HepG2 (cell line): ENCODE data around the gene KRT24. TPM values are rescaled to one million over a fixed set of nuclear protein-coding genes. Genes with fewer than 3 reads are reported as not detected.

Source experiments
- ATAC-seq: fragments of 200-7000 bp; cut with Tn5 transposase; 3 replicates; pipeline ENCODE4 v1.9.1; 2020; ENCODE audit warnings: mild to moderate bottlenecking, moderate library complexity
- BruUV-seq: library from RNA; stranded (reverse); fragments of 400-500 nt; replicated peaks from 2 replicates; lab custom pipeline; 2021; lab: Mats Ljungman, UMichigan
- CTCF ChIA-PET: fragments of 300-600 bp; formaldehyde crosslinking; extraction: SDS; loops from one replicate; lab custom pipeline; 2021; ENCODE audit warnings: low total read pairs, inconsistent platforms, low intra/inter-chr PET ratio; lab: Yijun Ruan, JAX
- POLR2A ChIA-PET: fragments of 350-600 bp; sonication (Branson Sonifier 250); formaldehyde crosslinking; loops from one replicate; lab custom pipeline; 2020; ENCODE audit warnings: antibody characterized with exemption, inconsistent platforms; lab: Yijun Ruan, JAX
- DNase-seq: peaks from one replicate; pipeline ENCODE4 v3.0.0-alpha.2; 2015; ENCODE audit warnings: low spot score
- FAIRE-seq: peaks from 3 replicates; lab custom pipeline; 2011; peaks lifted over from hg19 to GRCh38; lab: Jason Lieb, UNC
- H2AFZ ChIP-seq: one replicate; pipeline ENCODE4 v1.6.1; 2011; ENCODE audit warnings: low read length, inconsistent platforms
- H3K27ac ChIP-seq: fragments of 300-600 bp; 3 replicates; pipeline ENCODE4 v1.8.0; 2011; ENCODE audit warnings: mixed run types, mild to moderate bottlenecking, mixed read lengths, low read length, inconsistent platforms; ENCODE audit not compliant: insufficient read depth; ENCODE audit errors: extremely low read length
- H3K27me3 ChIP-seq, 2 experiments: fragments of 200-600 bp in 1 of 2; 2 replicates in 1 of 2; 3 replicates in 1 of 2; pipeline versions ENCODE4 v1.6.0 to v1.8.0; 2011; ENCODE audit warnings: low read length in 2 of 2, mild to moderate bottlenecking in 2 of 2, moderate library complexity in 2 of 2, inconsistent platforms in 1 of 2; ENCODE audit not compliant: insufficient read depth in 2 of 2, control insufficient read depth in 1 of 2
- H3K36me3 ChIP-seq, 2 experiments: fragments of 200-600 bp in 1 of 2; replicated peaks in 1 of 2; 2 replicates in 1 of 2; 3 replicates in 1 of 2; pipeline versions ENCODE4 v1.5.1 to v1.8.0; 2011; ENCODE audit warnings: low read length in 2 of 2, inconsistent platforms in 1 of 2; ENCODE audit not compliant: insufficient read depth in 2 of 2, control insufficient read depth in 1 of 2
- H3K4me1 ChIP-seq: 2 replicates; pipeline ENCODE4 v1.5.1; 2012; ENCODE audit warnings: low read length, inconsistent platforms; ENCODE audit not compliant: insufficient read depth
- H3K4me2 ChIP-seq: 2 replicates; pipeline ENCODE4 v1.6.0; 2011; ENCODE audit warnings: low read depth, low read length, inconsistent platforms
- H3K4me3 ChIP-seq, 3 experiments: fragments of 200-600 bp in 1 of 3; sonication (generic), shearing (Covaris generic) in 1 of 3; replicated peaks in 1 of 3; 2 replicates each; pipeline ENCODE4 v1.5.1; 2011 to 2016; ENCODE audit warnings: low read length in 3 of 3, inconsistent platforms in 2 of 3, low read depth in 2 of 3, mild to moderate bottlenecking in 2 of 3, control low read depth in 1 of 3, mixed read lengths in 1 of 3; ENCODE audit not compliant: insufficient read depth in 1 of 3
- H3K79me2 ChIP-seq: one replicate; pipeline ENCODE4 v1.6.1; 2011; ENCODE audit warnings: low read length, inconsistent platforms; ENCODE audit not compliant: insufficient read depth
- H3K9ac ChIP-seq: 2 replicates; pipeline ENCODE4 v1.6.0; 2011; ENCODE audit warnings: mild to moderate bottlenecking, low read depth, low read length, inconsistent platforms; ENCODE audit not compliant: insufficient read depth
- H3K9me3 ChIP-seq: 2 replicates; pipeline ENCODE4 v1.5.1; 2012; ENCODE audit warnings: mild to moderate bottlenecking, low read length
- H4K20me1 ChIP-seq: 2 replicates; pipeline ENCODE4 v1.6.0; 2011; ENCODE audit warnings: inconsistent platforms, mild to moderate bottlenecking, low read length, moderate library complexity; ENCODE audit not compliant: insufficient read depth
- ESRRA ChIP-seq: sonication (generic); formaldehyde crosslinking; IDR thresholded peaks from 2 replicates; pipeline ENCODE4 v1.5.1; 2020; ENCODE audit warnings: mild to moderate bottlenecking, low read depth, missing genetic modification reagents
- ETV6 ChIP-seq: sonication (generic); formaldehyde crosslinking; conservative IDR thresholded peaks from 2 replicates; pipeline ENCODE4 v1.4.0; 2020; ENCODE audit warnings: missing genetic modification reagents
- FOXO1 ChIP-seq: sonication (generic); formaldehyde crosslinking; IDR thresholded peaks from 2 replicates; pipeline ENCODE4 v1.4.0; 2020; ENCODE audit warnings: missing genetic modification reagents
- HES4 ChIP-seq: sonication (generic); formaldehyde crosslinking; IDR thresholded peaks from 2 replicates; pipeline ENCODE4 v1.9.0; 2021; ENCODE audit warnings: mild to moderate bottlenecking, missing genetic modification reagents, borderline replicate concordance
- MXD1 ChIP-seq: sonication (generic); formaldehyde crosslinking; IDR thresholded peaks from 2 replicates; pipeline ENCODE4 v1.4.0; 2020; ENCODE audit warnings: mild to moderate bottlenecking, missing genetic modification reagents
- NFE2 ChIP-seq: sonication (generic); formaldehyde crosslinking; IDR thresholded peaks from 2 replicates; pipeline ENCODE4 v1.4.0; 2020; ENCODE audit warnings: missing genetic modification reagents
- RBFOX2 ChIP-seq: fragments of 200-400 bp; formaldehyde crosslinking; IDR thresholded peaks from 2 replicates; pipeline ENCODE4 v1.6.1; 2017; ENCODE audit warnings: low read depth, mild to moderate bottlenecking, low read length
- TEAD2 ChIP-seq: sonication (generic); formaldehyde crosslinking; IDR thresholded peaks from 2 replicates; pipeline ENCODE4 v1.9.0; 2021; ENCODE audit warnings: missing genetic modification reagents
- THYN1 ChIP-seq: sonication (generic); formaldehyde crosslinking; IDR thresholded peaks from 2 replicates; pipeline ENCODE4 v1.8.1; 2023; ENCODE audit warnings: low read depth, mild to moderate bottlenecking, moderate library complexity, missing genetic modification reagents, borderline replicate concordance
- ZC3H4 ChIP-seq: sonication (generic); formaldehyde crosslinking; IDR thresholded peaks from 2 replicates; pipeline ENCODE4 v1.4.0; 2020; ENCODE audit warnings: missing genetic modification reagents, borderline replicate concordance
- ZFAT ChIP-seq: sonication (generic); formaldehyde crosslinking; conservative IDR thresholded peaks from 2 replicates; pipeline ENCODE4 v1.8.1; 2023; ENCODE audit warnings: missing genetic modification reagents, inconsistent platforms
- ZFP91 ChIP-seq: sonication (generic); formaldehyde crosslinking; IDR thresholded peaks from 2 replicates; pipeline ENCODE4 v1.9.0; 2022; ENCODE audit warnings: missing genetic modification reagents, mild to moderate bottlenecking, borderline replicate concordance
- ZKSCAN1 ChIP-seq: fragments of 150-350 bp; IDR thresholded peaks from 2 replicates; pipeline ENCODE4 v1.6.1; 2014; ENCODE audit warnings: low read length
- ZNF207 ChIP-seq: fragments of 450-650 bp; IDR thresholded peaks from 2 replicates; pipeline ENCODE4 v1.6.1; 2016; ENCODE audit warnings: antibody characterized with exemption, borderline replicate concordance
- ZNF687 ChIP-seq: sonication (generic); formaldehyde crosslinking; IDR thresholded peaks from 2 replicates; pipeline ENCODE4 v1.5.1; 2020; ENCODE audit warnings: mild to moderate bottlenecking, missing genetic modification reagents, moderate library complexity
- WGBS: methylation state at CpG from one replicate; pipeline ENCODE4 v1.1.6; 2017; ENCODE audit warnings: low lambda C conversion rate; 5-methylcytosine and 5-hydroxymethylcytosine counted together
- in situ Hi-C: cut with HindIII; loops from 2 replicates; pipeline ENCODE4 v1.10.0; 2017; ENCODE audit warnings: low pct_unique_long_range_greater_than_20kb; ENCODE audit not compliant: extremely low pct_ligation_motif_present
- intact Hi-C: fragments of 100-400 bp; cut with micrococcal nuclease; formaldehyde crosslinking; loops from one replicate; pipeline ENCODE4 v1.10.0; 2022; ENCODE audit not compliant: unreplicated experiment
- polyA plus RNA-seq, 8 experiments: library from polyadenylated mRNA; depleted of rRNA in 3 of 8; stranded (reverse) in 7 of 8; unstranded in 1 of 8; fragments of >200 nt; fragmentation: Illumina TruSeq in 4 of 8; extraction: Trizol in 4 of 8; gene quantifications; 2 replicates each; pipeline versions ENCODE4 v1.2.1 to v1.2.3, GENCODE V29; 2011 to 2016; ENCODE audit warnings: low read depth in 4 of 8, missing spikeins in 1 of 8, mixed read lengths in 1 of 8; ENCODE audit not compliant: insufficient read depth in 1 of 8
- total RNA-seq, 5 experiments: library from RNA; depleted of rRNA; stranded (reverse); fragments of >200 nt; fragmentation: Illumina TruSeq; extraction: Trizol; gene quantifications; 2 replicates each; pipeline ENCODE4 v1.2.3, GENCODE V29; 2016; ENCODE audit warnings: low read depth in 1 of 5
- TF ChIP-seq, protein P1 (sequence below): sonication (generic); formaldehyde crosslinking; IDR thresholded peaks from 2 replicates; pipeline ENCODE4 v1.4.0; 2020; ENCODE audit warnings: missing genetic modification reagents
- TF ChIP-seq, protein P2 (sequence below): sonication (generic); formaldehyde crosslinking; IDR thresholded peaks from 2 replicates; pipeline ENCODE4 v1.5.0; 2020; ENCODE audit warnings: missing genetic modification reagents

The KRT24 gene
- total and polyA plus RNA-seq, 2 of the 13 experiments (the other 11 are each of a cell fraction or from before 2014, with no cell fraction given): not detected

- TF ChIP-seq ZFAT (CRISPR knock-in tag): no peak
- no peak for TF ChIP-seq ESRRA (CRISPR knock-in tag)
- no peak for TF ChIP-seq FOXO1
- no peak for TF ChIP-seq ZC3H4 (CRISPR knock-in tag)
- TF ChIP-seq, protein P1, sequence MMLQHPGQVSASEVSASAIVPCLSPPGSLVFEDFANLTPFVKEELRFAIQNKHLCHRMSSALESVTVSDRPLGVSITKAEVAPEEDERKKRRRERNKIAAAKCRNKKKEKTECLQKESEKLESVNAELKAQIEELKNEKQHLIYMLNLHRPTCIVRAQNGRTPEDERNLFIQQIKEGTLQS (CRISPR knock-in tag): no peak
- TF ChIP-seq TEAD2 (CRISPR knock-in tag): no peak
- no peak for TF ChIP-seq HES4 (CRISPR knock-in tag)
- TF ChIP-seq ZFP91 (CRISPR knock-in tag): no peak
- no peak for TF ChIP-seq NFE2 (CRISPR knock-in tag)
- no peak for TF ChIP-seq ZKSCAN1
These were observed 3.7 kb downstream of the KRT24 start (continued) for GRCh38 chr17:40699853-40700252.

- in situ Hi-C loops (no loop called here), intact Hi-C loops (no loop called here)
- no peak overlapping the region for H3K4me3 ChIP-seq
- H3K79me2 ChIP-seq: no peaks in the 10 kb centered on the region
- CTCF ChIA-PET: no interaction called here
- H4K20me1 ChIP-seq: no peaks in the 10 kb centered on the region
- BruUV-seq: no TSS peak
- H3K27ac ChIP-seq: no peak overlapping the region
- no peak overlapping the region for H2AFZ ChIP-seq
- no peak overlapping the region for H3K4me2 ChIP-seq
- ATAC-seq: no peak
- 44% methylated on average over 9 of the region's 9 CpGs for WGBS
- H3K9me3 ChIP-seq: no peaks in the 10 kb centered on the region
- H3K4me1 ChIP-seq: peaks cover 19% of the 10 kb centered on the region
- H3K9ac ChIP-seq: no peak overlapping the region
- no peaks in the 10 kb centered on the region for H3K36me3 ChIP-seq
- no peak for FAIRE-seq
- peaks cover 2 to 22% of the 10 kb centered on the region in 2 experiments; a peak in 3 of 5 replicates for H3K27me3 ChIP-seq
- POLR2A ChIA-PET: no interaction called here
- no peak for DNase-seq
- TF ChIP-seq ZNF207: no peak
- no peak for TF ChIP-seq ETV6
- no peak for TF ChIP-seq MXD1 (CRISPR knock-in tag)
- no peak for TF ChIP-seq THYN1
- TF ChIP-seq, protein P2, sequence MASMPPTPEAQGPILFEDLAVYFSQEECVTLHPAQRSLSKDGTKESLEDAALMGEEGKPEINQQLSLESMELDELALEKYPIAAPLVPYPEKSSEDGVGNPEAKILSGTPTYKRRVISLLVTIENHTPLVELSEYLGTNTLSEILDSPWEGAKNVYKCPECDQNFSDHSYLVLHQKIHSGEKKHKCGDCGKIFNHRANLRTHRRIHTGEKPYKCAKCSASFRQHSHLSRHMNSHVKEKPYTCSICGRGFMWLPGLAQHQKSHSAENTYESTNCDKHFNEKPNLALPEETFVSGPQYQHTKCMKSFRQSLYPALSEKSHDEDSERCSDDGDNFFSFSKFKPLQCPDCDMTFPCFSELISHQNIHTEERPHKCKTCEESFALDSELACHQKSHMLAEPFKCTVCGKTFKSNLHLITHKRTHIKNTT (CRISPR knock-in tag): no peak
- TF ChIP-seq ZNF687 (CRISPR knock-in tag): no peak
- no peak for TF ChIP-seq TEAD2 (CRISPR knock-in tag)
- TF ChIP-seq RBFOX2: no peak
These were observed 4.2 kb downstream of the KRT24 start for GRCh38 chr17:40699371-40699770.
